GM12872 (cell line): Measurements from ENCODE around the gene WDR17.

Source experiments
- CTCF ChIP-seq: IDR thresholded peaks from 3 replicates; pipeline ENCODE4 v1.5.1; 2011; ENCODE audit warnings: low read depth, mild to moderate bottlenecking, low read length, moderate library complexity; ENCODE audit not compliant: insufficient read depth

The WDR17 gene

GRCh38 chr4:176090115-176090514 is 24.5 kb downstream of the WDR17 start:
- no peak for TF ChIP-seq CTCF

DNA sequence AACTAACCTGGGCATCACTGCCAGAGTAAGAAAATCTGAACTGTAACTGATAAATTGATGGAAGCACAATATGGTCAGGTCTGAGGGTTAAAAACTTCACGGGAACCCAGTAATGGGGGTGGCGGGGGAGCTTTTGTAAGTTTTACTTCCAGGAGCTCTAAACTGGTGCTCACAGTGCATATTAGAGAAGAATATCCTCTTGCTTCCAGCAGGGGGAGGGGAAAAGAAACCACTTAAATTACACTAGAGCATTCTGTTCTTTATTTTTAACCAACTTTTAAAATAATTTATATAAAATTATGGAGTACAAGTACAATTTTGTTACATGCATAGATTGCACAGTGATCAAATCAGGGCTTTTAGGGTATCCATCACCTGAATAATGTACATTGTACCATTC is 33.7 kb downstream of the WDR17 start:
- TF ChIP-seq CTCF, result no peak

- no peak for TF ChIP-seq CTCF
Observed at GRCh38 chr4:176102414-176103063, 36.9 kb downstream of the WDR17 start.

- no peak for TF ChIP-seq CTCF
Observed at GRCh38 chr4:176107695-176108094, 42.1 kb downstream of the WDR17 start.

GRCh38 chr4:176123710-176124407 is 58.2 kb downstream of the WDR17 start:
- peak; percentile 76; the same call in 2 of the 3 replicates for TF ChIP-seq CTCF

GRCh38 chr4:176125063-176125462 is 59.4 kb downstream of the WDR17 start:
- no peak for TF ChIP-seq CTCF

GRCh38 chr4:176134670-176135069 is 69.0 kb downstream of the WDR17 start:
- TF ChIP-seq CTCF, result no peak
